Tibial nerve (tissue), 4 donors: ENCODE data around the gene PIAS2. TPM values are rescaled to one million over a fixed set of nuclear protein-coding genes. Genes with fewer than 3 reads are reported as not detected.
"Not testable (repeated sequence)": the region's sequence is repeated elsewhere in the genome, so short reads cannot be mapped to it uniquely, and the experiment has no call there.

Experiments
- DNase-seq, 2 donors: peaks; one replicate each; pipeline ENCODE4 v3.0.0-alpha.2; 2019; ENCODE audit warnings: low spot score in 2 of 2
- H3K27ac ChIP-seq, 4 donors: fragments of 200-600 bp; sonication (generic) in 3 of 4; one replicate each; pipeline ENCODE4 v1.5.1; 2017 to 2019; ENCODE audit warnings: mild to moderate bottlenecking in 1 of 4
- H3K27me3 ChIP-seq, 2 donors: fragments of 200-600 bp; sonication (generic) in 1 of 2; one replicate each; pipeline versions ENCODE4 v1.5.1 to v1.6.0; 2017 to 2019
- H3K36me3 ChIP-seq, 3 donors: fragments of 200-600 bp; sonication (generic); one replicate each; pipeline ENCODE4 v1.5.1; 2018 to 2019
- H3K4me1 ChIP-seq, 4 donors: fragments of 200-600 bp; sonication (generic) in 3 of 4; one replicate each; pipeline ENCODE4 v1.5.1; 2017 to 2019
- H3K4me3 ChIP-seq, 4 donors: fragments of 200-600 bp; sonication (generic) in 3 of 4; one replicate each; pipeline ENCODE4 v1.5.1; 2017 to 2019; ENCODE audit warnings: mild to moderate bottlenecking in 1 of 4, moderate library complexity in 1 of 4
- H3K9me3 ChIP-seq, 4 donors: fragments of 200-600 bp; sonication (generic) in 3 of 4; one replicate each; pipeline ENCODE4 v1.5.1; 2017 to 2019
- CTCF ChIP-seq, 5 experiments: fragments of 200-600 bp in 3 of 5; fragments of 450-650 bp in 2 of 5; sonication (generic) in 3 of 5; IDR thresholded peaks; one replicate each; pipeline ENCODE4 v1.5.1; 2016 to 2019; ENCODE audit warnings: antibody characterized with exemption in 5 of 5, mild to moderate bottlenecking in 3 of 5, moderate library complexity in 2 of 5
- EP300 ChIP-seq, 2 donors: sonication (generic); formaldehyde crosslinking; IDR thresholded peaks; one replicate each; pipeline ENCODE4 v1.6.1; 2017; ENCODE audit warnings: antibody characterized with exemption in 2 of 2, mild to moderate bottlenecking in 1 of 2
- POLR2A ChIP-seq, 2 donors: fragments of 450-650 bp; IDR thresholded peaks; one replicate each; pipeline ENCODE4 v1.6.1; 2017; ENCODE audit warnings: antibody characterized with exemption in 2 of 2, mild to moderate bottlenecking in 2 of 2, moderate library complexity in 2 of 2
- WGBS, 2 donors: methylation state at CpG; one replicate each; pipeline ENCODE4 v1.1.5; 2018; 5-methylcytosine and 5-hydroxymethylcytosine counted together
- total RNA-seq, 4 donors: library from RNA; depleted of rRNA; stranded (reverse); fragments of >200 nt; gene quantifications; one replicate each; pipeline ENCODE4 v1.1.0, GENCODE V29; 2016

PIAS2 gene
- total RNA-seq, 4 donors from 2014 or later: 18.8 to 25.3 (median 22.0) TPM

GRCh38 chr18:46843372-46843771, 73.9 kb downstream of the PIAS2 start:
- WGBS, 2 donors: 89 to 100% methylated on average over 1 of the region's 1 CpG
- Histone ChIP-seq H3K27ac (no peak overlapping the region), H3K9me3 (no peaks in the 10 kb centered on the region), H3K27me3 (no peaks in the 10 kb centered on the region), H3K36me3 (no peaks in the 10 kb centered on the region), H3K4me3 (no peak overlapping the region), H3K4me1 (no peaks in the 10 kb centered on the region)
- TF ChIP-seq POLR2A (IDR thresholded peaks at IDR 0.05): no peak
- TF ChIP-seq EP300 (IDR thresholded peaks at IDR 0.05): no peak
- TF ChIP-seq CTCF (IDR thresholded peaks at IDR 0.05): no peak
- DNase-seq: no peak

DNA sequence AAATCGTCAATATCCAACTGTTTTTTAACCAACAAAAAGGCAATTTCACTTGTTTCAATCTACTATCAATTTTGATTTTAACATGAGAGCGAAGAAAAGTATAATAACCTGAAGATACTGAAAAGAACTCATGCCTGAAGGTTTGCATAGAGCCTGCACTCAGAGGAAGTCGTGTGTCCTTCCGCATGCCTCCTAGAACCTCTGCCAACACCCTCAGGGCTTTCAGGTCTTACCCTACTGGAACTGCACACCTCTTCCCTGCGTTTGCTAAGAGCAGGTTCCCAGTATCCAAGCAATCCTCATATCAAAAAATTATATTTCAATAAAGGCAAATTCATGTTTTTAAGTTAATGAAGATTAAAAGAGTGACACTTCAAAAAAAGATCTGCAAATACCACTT, 74.7 kb downstream of the PIAS2 start:
- DNase-seq: no peak

GRCh38 chr18:46833899-46834298, 83.4 kb downstream of the PIAS2 start:
- H3K4me3 ChIP-seq: no peak overlapping the region
- 96 to 100% methylated on average over 1 of the region's 1 CpG for whole genome bisulfite sequencing, 2 donors
- no peaks in the 10 kb centered on the region for H3K4me1 ChIP-seq
- no peaks in the 10 kb centered on the region for H3K9me3 ChIP-seq
- no peak for TF ChIP-seq EP300 (IDR thresholded peaks at IDR 0.05)
- no peak for TF ChIP-seq POLR2A (IDR thresholded peaks at IDR 0.05)
- no peak for TF ChIP-seq CTCF (IDR thresholded peaks at IDR 0.05)
- no peaks in the 10 kb centered on the region for H3K27me3 ChIP-seq
- H3K27ac ChIP-seq: no peak overlapping the region
- peaks cover 0 to 59% (median 0%) of the 10 kb centered on the region in 3 donors for H3K36me3 ChIP-seq
- DNase-seq: no peak

More for the DNA sequence above, 74.7 kb downstream of the PIAS2 start:
- H3K9me3 ChIP-seq: no peaks in the 10 kb centered on the region
- no peak for TF ChIP-seq EP300 (IDR thresholded peaks at IDR 0.05)
- TF ChIP-seq CTCF (IDR thresholded peaks at IDR 0.05): no peak
- TF ChIP-seq POLR2A (IDR thresholded peaks at IDR 0.05): no peak
- WGBS, 2 donors: 90 to 92% methylated on average over 5 of the region's 5 CpGs
- no peak overlapping the region for H3K27ac ChIP-seq
- H3K36me3 ChIP-seq: peaks cover 0 to 4% (median 0%) of the 10 kb centered on the region in 3 donors
- H3K27me3 ChIP-seq: no peaks in the 10 kb centered on the region
- H3K4me3 ChIP-seq: no peak overlapping the region
- no peaks in the 10 kb centered on the region for H3K4me1 ChIP-seq

GRCh38 chr18:46832849-46833248, 84.5 kb downstream of the PIAS2 start:
- Histone ChIP-seq H3K4me1 (no peaks in the 10 kb centered on the region), H3K4me3 (no peak overlapping the region), H3K36me3 (peaks cover 0 to 67% (median 0%) of the 10 kb centered on the region in 3 donors), H3K27ac (no peak overlapping the region), H3K9me3 (no peaks in the 10 kb centered on the region), H3K27me3 (no peaks in the 10 kb centered on the region)
- DNase-seq: no peak
- 88 to 90% methylated on average over 2 of the region's 2 CpGs for WGBS, 2 donors
- TF ChIP-seq CTCF (IDR thresholded peaks at IDR 0.05) (no peak), EP300 (IDR thresholded peaks at IDR 0.05) (no peak), POLR2A (IDR thresholded peaks at IDR 0.05) (no peak)

- H3K36me3 ChIP-seq: peaks cover 0 to 68% (median 0%) of the 10 kb centered on the region in 3 donors
- not testable (repeated sequence) for H3K9me3 ChIP-seq, H3K4me1 ChIP-seq, H3K4me3 ChIP-seq, H3K27ac ChIP-seq, DNase-seq, H3K27me3 ChIP-seq
- 96 to 98% methylated on average over 5 of the region's 5 CpGs for WGBS, 2 donors
Observed at GRCh38 chr18:46832422-46832821, 84.9 kb downstream of the PIAS2 start.

GRCh38 chr18:46831434-46831833, 85.9 kb downstream of the PIAS2 start:
- TF ChIP-seq EP300 (IDR thresholded peaks at IDR 0.05) (no peak), CTCF (IDR thresholded peaks at IDR 0.05) (no peak), POLR2A (IDR thresholded peaks at IDR 0.05) (no peak)
- Histone ChIP-seq H3K4me3 (no peak overlapping the region), H3K4me1 (no peaks in the 10 kb centered on the region), H3K36me3 (peaks cover 0 to 73% (median 0%) of the 10 kb centered on the region in 3 donors), H3K27me3 (no peaks in the 10 kb centered on the region), H3K27ac (no peak overlapping the region), H3K9me3 (no peaks in the 10 kb centered on the region)
- no peak for DNase-seq
